Measurements from ENCODE around the gene ODAD2.

- TF ChIP-seq EP300 (IDR thresholded peaks at IDR 0.05) (no peak), CTCF (IDR thresholded peaks at IDR 0.05) (no peak), POLR2A (IDR thresholded peaks at IDR 0.05; ENCODE audit: low read depth) (no peak)
Observed at GRCh38 chr10:27899058-27899457, 99.8 kb downstream of the ODAD2 start.
